Activated CD4-positive, alpha-beta T cell treated with anti-CD3 and anti-CD28 coated beads for 48 hours (primary cell): ENCODE data around the gene OLR1.

Experiments
- DNase-seq: peaks from one replicate; pipeline ENCODE4 v3.0.0-alpha.2; 2020

The OLR1 gene

DNA sequence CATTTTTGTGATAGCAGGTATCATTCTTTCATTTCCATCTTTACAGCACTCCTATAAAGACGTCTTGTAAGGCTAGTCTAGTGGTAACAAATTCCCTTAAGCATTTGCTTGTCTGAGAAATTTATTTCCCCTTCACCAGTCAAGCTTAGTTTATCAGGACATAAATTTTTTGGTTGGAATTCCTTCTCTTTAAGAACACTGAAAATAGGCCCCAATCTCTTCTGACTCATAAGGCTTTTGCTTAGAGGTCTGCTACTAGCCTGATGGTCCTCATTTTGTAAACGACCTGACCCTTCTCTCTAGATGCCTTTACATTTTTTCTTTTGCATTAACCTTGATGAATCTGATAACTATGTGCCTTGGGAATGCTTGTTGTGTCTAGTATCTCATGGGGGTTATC, 20.3 kb downstream of the OLR1 start:
- no peak for DNase-seq

DNA sequence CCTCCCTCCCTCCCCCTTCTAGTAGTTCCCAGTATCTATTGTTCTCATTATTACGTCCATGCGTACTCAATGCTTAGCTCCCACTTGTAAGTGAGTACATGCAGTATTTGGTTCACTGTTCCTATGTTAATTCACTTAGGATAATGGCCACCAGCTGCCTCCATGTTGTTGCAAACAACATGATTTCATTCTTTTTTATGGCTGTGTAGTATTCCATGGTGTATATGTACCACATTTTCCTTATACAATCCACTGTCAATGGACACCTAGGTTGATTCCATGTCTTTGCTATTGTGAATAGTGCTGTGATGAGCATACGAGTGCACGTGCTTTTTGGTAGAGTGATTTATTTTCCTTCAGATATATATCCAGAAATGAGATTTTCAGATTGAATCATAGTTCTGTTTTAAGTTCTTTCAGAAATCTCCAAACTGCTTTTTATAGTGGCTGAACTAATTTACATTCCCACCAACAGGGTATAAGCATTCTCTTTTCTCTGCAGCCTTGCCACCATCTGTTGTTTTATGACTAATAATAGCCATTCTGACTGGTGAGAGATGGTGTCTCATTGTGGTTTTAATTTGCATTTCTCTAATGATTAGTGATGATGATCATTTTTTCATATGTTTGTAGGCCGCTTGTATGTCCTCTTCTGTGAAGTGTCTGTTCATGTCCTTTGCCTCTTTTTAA, 24.1 kb downstream of the OLR1 start:
- DNase-seq: no peak

DNA sequence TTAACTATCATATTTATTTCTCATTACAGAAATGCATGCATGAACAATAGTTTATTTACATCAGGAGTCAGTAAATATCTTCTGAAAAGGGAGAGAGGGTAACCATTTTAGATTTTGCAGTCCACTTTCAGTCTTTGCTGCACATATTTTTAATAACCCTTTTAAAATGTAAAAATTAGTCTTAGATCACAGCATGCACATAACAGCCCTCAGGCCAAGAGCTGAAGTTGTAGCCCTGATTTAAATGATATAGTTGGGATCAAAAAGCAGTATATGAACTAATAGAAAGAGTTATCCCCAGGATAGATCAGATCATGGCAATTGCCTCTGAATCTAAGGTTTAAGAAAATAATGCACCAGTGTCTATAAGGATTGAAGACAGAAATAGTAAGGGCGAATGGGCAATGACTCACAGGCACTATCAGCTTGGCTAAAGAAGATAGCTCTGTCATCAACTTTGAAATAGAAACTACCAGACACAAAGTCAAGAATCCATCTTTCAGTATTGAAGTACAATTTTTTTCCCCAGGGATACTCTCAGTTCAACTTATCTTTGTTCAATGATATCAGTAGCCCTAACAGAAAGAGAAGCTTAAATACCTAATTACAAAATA, 28.8 kb downstream of the OLR1 start:
- DNase-seq: no peak

DNA sequence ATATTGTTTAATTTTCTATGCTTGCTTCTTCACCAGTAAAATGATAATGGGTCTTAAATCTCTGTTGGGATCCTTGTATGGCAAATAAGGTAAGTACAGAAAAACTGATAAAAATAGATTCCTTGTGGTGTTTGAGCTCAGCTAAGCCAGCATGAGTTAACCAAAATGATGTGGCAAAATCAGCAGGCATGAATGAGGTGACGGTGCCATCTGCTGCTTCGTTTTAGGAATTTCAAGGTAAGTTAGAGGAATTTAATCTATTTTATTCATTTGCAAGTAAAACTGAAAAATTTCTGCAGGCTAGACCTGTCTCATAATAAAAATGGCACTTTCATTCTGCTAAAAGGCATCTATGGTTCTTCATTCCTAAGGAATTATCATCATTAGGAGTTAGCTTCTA, 31.9 kb downstream of the OLR1 start:
- peak; percentile 48 for DNase-seq

DNA sequence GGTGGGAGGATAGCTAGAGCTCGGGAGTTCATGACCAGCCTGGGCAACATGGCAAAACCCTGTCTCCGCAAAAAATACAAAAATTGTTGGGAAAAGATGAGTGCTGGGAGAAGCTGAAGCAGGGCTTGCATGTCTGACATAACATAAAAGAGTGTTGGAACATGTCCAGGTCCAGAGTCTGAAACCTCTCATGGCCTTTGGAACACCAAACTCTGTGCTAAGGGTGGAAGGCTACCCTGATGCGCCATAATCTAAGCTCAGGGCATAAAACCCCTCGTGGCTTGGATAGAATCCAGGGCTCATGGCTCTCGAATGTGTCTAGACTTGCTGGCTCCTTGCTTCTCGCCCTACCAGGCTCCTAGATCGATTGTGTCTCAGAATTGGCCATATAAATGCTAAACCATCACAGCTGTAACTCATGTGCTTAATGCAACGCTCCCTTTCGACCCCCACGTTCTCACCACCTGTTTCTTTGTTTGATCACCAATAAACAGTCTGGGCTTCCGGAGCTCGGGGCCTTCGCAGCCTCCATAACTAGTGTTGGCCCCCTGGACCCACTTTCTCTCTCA, 35.2 kb downstream of the OLR1 start:
- DNase-seq: no peak

DNA sequence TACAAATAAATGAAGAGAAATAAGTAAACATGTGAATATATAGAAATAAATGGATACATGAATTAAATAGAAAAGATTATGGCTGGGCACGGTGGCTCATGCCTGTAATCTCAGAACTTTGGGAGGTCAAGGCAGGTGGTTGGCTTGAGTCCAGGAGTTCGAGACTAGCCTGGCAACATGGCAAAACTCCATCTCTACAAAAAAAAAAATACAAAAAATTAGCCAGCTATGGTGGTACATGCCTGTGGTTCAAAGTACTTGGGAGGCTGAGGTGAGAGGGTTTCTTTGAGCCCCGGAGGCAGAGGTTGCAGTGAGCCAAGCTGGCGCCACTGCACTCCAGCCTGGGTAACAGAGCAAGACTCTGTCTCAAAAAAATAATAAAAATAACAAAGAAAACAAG, 36.8 kb downstream of the OLR1 start:
- no peak for DNase-seq

DNA sequence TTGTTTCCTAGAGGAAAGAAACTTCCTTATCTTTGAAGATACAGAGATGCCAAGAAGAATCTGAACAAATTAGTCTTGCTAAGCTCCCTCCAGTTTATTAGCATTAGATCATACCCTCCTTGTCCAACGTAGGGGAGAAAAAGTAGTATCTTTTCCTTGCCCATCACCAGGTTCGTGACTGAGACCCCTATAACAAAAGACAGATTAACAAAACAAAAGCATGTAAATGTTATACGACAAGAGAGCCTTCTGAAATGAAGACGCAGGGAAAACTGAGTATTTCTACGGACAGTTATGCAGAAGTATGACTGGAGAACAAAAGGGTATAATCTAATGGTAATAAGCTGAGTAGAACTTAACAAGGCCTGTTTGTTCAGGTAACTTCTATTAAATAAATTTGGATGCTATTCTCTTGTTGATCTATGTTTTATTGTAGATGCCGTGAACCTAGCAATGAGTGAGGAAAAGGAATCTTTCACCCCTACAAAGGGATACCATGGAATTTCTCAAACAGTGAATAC, 39.0 kb downstream of the OLR1 start:
- no peak for DNase-seq

DNA sequence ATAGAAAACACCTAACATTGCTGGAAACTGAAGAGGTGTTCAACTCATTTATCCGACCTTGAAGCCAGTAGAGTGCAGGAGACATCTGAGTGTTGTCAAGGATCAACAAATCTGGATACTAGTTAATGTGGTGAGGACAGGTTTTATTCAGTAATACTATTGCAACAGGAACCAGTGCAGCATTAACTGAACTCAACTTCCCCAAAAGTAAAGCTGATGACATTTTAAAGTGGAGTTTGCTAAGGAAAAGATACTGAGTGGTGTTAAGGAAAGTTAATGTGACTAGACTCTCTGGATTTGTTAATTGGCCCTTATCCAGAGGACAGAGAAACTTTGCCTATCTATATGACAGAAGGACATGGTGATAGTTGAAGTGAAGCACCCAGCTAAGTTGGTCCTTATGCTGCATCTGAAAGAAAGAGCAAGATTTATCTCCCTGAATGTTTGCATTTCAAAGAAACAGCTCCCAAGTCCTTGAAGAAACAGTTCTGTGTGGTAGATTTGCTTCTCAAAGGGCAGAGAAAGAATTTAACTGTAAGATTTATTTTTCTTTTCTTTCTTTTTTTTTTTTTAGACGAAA, 40.7 kb downstream of the OLR1 start:
- no peak for DNase-seq

DNA sequence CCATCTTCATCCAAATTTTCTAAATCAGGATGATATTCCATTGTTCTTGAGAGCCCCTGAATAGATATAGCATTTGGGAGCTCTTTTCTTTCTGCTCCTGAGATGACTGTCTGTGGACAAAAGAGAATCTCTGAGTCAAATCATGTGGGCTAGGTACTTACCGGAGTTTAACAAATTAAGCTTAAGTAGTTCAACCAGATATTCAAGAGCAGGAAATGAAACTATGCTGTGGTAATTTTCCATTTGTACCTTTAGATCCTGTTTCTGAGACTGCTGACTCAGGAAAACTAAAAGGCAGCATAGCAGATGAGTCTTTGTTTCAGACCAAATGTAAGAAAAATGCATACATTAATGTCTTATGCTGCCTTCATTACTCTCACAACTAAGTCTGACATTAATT, 41.9 kb downstream of the OLR1 start, which contains the start of gene CLEC7A:
Gene CLEC7A (minus strand): TSS at position 158 of the 400 bp plus-strand sequence. CDS start 117 bp downstream, at position 41.
- DNase-seq: no peak

DNA sequence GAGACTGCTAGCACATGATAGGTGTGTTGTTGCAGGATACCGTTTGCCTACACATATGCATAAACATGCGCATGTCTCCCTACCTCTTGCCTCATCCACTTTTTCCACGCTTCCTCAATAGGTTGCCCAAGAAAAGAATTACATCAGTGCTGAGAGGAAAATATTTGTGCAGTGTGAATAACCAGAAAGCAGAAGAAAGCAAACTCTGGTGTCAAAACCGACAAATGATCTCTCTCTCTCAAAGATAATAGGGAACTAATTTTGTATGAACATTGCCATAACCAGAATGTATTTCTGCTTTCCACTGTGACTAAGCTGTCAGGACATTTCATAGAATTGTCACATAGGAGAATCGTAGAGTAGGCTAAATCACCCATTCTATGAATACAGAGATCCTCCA, 43.2 kb downstream of the OLR1 start:
- DNase-seq: no peak

DNA sequence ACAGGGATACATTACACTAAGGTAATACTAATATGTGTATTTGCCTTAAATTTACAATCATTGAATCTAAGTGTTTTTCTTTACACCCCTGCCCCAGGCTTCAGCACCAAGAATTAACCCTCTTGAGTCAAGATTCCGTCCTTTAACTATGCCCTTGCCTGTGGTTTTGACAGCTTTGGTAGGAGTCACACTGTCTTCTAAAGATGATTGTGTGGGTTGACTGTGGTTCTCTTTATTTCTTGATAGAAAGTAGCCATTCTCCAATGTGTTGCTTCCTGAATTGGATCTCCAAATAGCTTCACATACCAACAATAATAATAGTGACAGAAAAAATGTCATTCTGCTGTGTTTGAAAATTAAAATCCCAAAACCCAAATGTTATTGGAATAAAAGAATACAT, 45.5 kb downstream of the OLR1 start:
- DNase-seq: no peak

DNA sequence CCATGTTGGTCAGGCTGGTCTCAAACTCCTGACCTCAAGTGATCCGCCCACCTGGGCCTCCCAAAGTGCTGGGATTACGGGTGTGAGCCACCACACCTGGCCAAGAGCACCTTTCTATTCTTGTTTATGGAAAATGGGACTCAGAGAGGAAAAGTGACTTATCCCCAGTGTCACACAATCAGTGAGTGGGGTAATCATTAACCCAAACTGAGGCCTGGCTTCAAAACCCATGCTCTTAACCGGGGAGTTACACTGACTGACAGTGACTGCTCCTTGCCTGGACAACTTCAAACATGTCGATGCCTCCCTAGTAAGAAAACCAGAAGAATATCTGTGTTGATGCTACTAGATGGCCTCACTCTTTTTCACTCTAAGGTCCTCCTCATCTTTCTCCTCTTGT, 49.2 kb downstream of the OLR1 start:
- no peak for DNase-seq

DNA sequence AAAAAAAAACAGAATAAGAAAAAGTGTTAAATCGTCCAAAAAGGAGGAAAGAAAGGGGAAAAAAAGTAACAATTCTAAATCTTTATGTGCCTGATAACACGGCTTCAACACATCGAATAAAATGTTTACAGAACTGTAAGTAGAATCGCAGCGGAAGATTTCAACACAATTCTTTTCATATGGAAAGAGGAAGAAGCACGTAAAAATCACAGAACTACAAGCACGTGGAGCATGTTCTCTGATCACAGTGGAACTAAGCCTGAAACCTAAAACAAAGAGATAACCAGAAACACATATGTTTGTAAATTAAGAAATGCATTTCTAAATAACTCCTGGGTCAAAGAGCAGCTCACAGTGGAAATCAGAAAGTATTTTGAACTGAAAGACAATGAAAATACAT, 50.7 kb downstream of the OLR1 start:
- no peak for DNase-seq

DNA sequence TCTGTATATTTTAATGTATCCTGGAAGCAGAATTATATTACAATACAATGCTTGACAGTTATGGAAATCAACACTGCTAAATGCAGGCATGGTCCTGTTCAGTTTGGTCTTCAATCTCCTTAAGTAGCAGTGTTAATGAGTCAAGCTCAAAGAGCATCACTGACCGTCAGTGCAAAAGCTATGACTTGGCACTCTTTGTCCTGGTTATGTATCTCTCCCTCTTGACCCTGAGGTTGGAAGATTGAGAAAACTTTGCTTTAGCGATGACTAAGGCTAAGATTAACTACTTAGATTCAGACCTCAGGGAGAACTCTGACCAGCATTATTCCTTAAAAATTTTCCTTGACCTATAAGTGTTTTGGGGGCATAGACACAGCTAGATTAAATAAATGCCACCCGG, 52.9 kb downstream of the OLR1 start:
- DNase-seq: no peak

DNA sequence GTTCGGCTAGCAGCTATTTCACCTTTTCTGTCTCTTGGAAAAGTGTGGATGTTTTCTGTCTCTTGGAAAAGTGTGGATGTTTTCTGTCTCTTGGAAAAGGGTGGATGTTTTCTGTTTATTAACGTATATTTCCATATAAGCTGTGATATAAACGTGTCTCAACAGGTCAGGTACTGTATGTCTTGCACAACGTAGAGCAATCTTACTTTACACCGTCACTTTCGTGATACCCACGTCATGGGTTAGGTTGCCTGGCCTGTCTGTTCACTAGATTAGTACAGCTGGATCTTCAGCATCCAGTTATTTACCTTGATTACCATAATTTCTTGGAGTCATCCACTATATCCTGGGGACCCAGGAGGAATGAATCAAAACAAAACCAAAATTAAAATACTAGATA, 56.0 kb downstream of the OLR1 start:
- no peak for DNase-seq

DNA sequence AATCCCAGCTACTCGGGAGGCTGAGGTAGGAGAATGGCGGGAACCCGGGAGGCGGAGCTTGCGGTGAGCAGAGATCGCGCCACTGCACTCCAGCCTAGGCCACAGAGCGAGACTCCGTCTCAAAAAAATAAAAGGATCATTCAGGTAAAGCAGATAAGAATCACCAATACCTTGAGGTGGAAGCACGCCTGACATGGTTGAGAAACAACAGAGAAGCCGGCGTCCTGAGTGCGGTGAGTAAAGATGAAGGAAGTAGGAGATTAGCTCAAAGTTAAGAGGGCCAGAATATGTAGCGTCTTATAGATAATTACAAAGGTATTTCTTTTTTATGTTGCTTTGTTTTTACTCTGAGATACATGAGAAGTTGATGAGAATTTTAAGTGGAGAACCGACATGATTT, 56.6 kb downstream of the OLR1 start:
- no peak for DNase-seq

DNA sequence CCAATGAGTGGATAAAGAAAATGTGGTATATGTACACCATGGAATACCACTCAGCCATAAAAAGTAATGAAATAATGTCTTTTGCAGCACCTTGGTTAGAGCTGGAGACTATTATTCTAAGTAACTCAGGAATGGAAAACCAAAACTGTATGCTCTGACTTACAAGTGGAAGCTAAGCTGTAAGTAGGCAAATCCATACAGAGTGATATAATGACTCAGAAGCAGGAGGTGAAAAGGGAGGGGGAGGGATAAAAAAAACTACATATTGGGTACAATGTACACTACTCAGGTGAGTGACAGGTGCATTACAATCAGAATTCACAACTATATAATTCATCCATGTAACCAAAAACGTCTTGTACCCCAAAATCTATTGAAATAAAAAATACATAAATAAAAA, 58.0 kb downstream of the OLR1 start:
- DNase-seq: no peak

DNA sequence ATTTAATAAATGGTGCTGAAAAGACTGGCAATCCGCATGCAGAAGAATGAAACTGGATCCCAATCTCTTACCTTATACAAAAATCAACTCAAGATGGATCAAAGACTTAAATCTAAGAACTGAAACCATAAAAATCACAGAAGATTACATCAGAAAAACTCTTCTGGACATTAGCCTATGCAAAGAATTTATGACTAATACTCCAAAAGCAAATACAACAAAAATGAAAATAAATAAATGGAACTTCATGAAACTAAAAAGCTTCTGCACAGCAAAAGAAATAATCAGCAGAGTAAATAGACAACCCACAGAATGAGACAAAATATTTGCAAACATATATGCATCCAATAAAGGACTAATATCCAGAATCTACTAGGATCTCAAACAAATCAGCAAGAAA, 58.9 kb downstream of the OLR1 start:
- no peak for DNase-seq

DNA sequence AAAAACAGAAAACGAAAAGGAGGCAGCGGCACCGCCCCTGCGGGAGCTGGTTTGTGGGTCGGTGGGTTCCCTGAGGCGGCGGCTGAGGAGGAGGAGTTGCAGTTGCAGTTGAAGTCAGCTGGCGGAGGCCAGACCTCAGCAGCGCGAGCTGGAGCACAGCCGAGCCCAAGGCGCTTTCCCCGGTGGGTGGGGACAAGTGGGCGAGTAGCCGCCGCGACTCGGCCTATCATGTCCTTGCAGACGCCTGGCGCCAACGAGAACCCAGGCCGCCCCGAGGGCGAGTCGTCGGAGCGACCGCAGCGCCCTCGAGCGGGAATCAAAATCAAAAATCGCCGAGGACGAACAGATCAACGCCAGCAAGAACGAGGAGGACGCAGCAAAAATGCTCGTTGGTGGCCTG, 60.5 kb downstream of the OLR1 start:
- no peak for DNase-seq

DNA sequence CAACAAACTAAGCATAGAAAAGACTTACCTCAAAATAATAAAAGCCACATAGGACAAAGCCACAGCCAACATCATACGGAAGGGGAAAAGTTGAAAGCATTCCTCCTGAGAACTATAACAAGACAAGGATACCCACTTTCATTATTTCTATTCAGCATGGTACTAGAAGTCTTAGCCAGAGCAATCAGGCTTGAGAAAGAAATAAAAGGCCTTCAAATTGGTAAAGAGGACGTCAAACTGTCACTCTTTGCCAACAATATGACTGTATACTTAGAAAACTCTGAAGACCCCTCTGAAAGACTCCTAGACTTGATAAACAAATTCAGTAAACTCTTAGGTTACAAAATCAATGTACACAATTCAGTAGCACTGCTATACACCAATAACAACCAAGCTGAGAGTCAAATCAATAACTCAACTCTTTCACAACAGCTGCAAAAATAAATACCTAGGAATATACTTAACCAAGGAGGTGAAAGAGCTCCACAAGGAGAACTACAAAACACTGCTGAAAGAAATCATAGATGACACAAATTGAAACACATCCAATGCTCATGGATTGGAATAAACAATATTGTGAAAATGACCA, 61.6 kb downstream of the OLR1 start:
- no peak for DNase-seq
